Mesendoderm (in vitro differentiated cells): ENCODE data around the gene TMPRSS11D.

Experiments used
- DNase-seq: peaks from one replicate; pipeline ENCODE4 v3.0.0; 2013
- H2AK5ac ChIP-seq: 2 replicates; pipeline ENCODE4 v1.6.1; 2013; ENCODE audit warnings: low read length, inconsistent platforms
- H2BK120ac ChIP-seq: 2 replicates; pipeline ENCODE4 v1.6.1; 2013; ENCODE audit warnings: low read depth, mild to moderate bottlenecking, low read length, moderate library complexity, mixed read lengths
- H2BK15ac ChIP-seq: replicated peaks from 2 replicates; pipeline ENCODE4 v1.6.1; 2013; ENCODE audit warnings: low read depth, mild to moderate bottlenecking, moderate library complexity
- H2BK5ac ChIP-seq: 2 replicates; pipeline ENCODE4 v1.6.1; 2013; ENCODE audit warnings: low read length, inconsistent platforms
- H3K18ac ChIP-seq: 2 replicates; pipeline ENCODE4 v1.6.1; 2013; ENCODE audit warnings: mild to moderate bottlenecking, low read length, mixed read lengths
- H3K23ac ChIP-seq: one replicate; pipeline ENCODE4 v1.6.1; 2013; ENCODE audit warnings: low read length
- H3K27ac ChIP-seq: 2 replicates; pipeline ENCODE4 v1.5.1; 2013; ENCODE audit warnings: low read depth, mild to moderate bottlenecking, inconsistent platforms, low read length, moderate library complexity
- H3K27me3 ChIP-seq: 2 replicates; pipeline ENCODE4 v1.6.1; 2013; ENCODE audit warnings: low read length, control low read depth, mild to moderate bottlenecking, inconsistent platforms; ENCODE audit not compliant: insufficient read depth, poor library complexity
- H3K36me3 ChIP-seq: 2 replicates; pipeline ENCODE4 v1.6.1; 2013; ENCODE audit warnings: low read length, inconsistent platforms; ENCODE audit not compliant: control insufficient read depth, insufficient read depth
- H3K4ac ChIP-seq: one replicate; pipeline ENCODE4 v1.6.1; 2013; ENCODE audit warnings: low read depth, mild to moderate bottlenecking, low read length, moderate library complexity
- H3K4me1 ChIP-seq: 2 replicates; pipeline ENCODE4 v1.6.1; 2013; ENCODE audit warnings: low read depth, low read length, inconsistent platforms; ENCODE audit not compliant: control insufficient read depth
- H3K4me2 ChIP-seq: 2 replicates; pipeline ENCODE4 v1.6.1; 2013; ENCODE audit warnings: low read length
- H3K4me3 ChIP-seq: 2 replicates; pipeline ENCODE4 v1.5.1; 2013; ENCODE audit warnings: mild to moderate bottlenecking, low read length
- H3K56ac ChIP-seq: one replicate; pipeline ENCODE4 v1.6.1; 2013; ENCODE audit warnings: low read length
- H3K79me1 ChIP-seq: 2 replicates; pipeline ENCODE4 v1.6.1; 2013; ENCODE audit warnings: low read length, inconsistent platforms
- H3K79me2 ChIP-seq: 2 replicates; pipeline ENCODE4 v1.6.1; 2013; ENCODE audit warnings: mild to moderate bottlenecking, low read length; ENCODE audit not compliant: control insufficient read depth, insufficient read depth
- H3K9ac ChIP-seq: 2 replicates; pipeline ENCODE4 v1.6.1; 2013; ENCODE audit warnings: low read length, inconsistent platforms
- H4K5ac ChIP-seq: one replicate; pipeline ENCODE4 v1.6.1; 2013; ENCODE audit warnings: low read length
- H4K8ac ChIP-seq: one replicate; pipeline ENCODE4 v1.6.1; 2013; ENCODE audit warnings: low read depth, mild to moderate bottlenecking, control low read depth, low read length, moderate library complexity
- WGBS: extraction: QIAGEN DNeasy Blood & Tissue Kit; methylation state at CpG from one replicate; pipeline ENCODE4 v1.1.7; 2013; ENCODE audit warnings: low lambda C conversion rate, missing lambda C conversion rate; ENCODE audit not compliant: insufficient coverage; ENCODE audit errors: extremely low coverage; 5-methylcytosine and 5-hydroxymethylcytosine counted together

TMPRSS11D gene

GRCh38 chr4:67785528-67785927 is 98.3 kb downstream of the TMPRSS11D start:
- DNase-seq = no peak
- Histone ChIP-seq H3K18ac (no peak overlapping the region), H2AK5ac (no peak overlapping the region), H3K79me2 (no peaks in the 10 kb centered on the region), H3K4me1 (no peaks in the 10 kb centered on the region), H3K79me1 (no peaks in the 10 kb centered on the region), H3K36me3 (no peaks in the 10 kb centered on the region), H2BK15ac (no peak overlapping the region), H3K4ac (no peak overlapping the region), H3K9ac (no peak overlapping the region), H2BK5ac (no peak overlapping the region), H3K27ac (no peak overlapping the region), H4K5ac (no peak overlapping the region), H3K4me2 (no peak overlapping the region), H2BK120ac (no peak overlapping the region), H3K23ac (no peak overlapping the region), H3K4me3 (no peak overlapping the region), H3K56ac (no peak overlapping the region), H3K27me3 (no peaks in the 10 kb centered on the region), H4K8ac (no peak overlapping the region)
- no CpG with 5 or more reads among the region's 2 CpGs for WGBS

- no peak overlapping the region for H4K5ac ChIP-seq
- H3K4me2 ChIP-seq = no peak overlapping the region
- no peak overlapping the region for H3K56ac ChIP-seq
- no peak overlapping the region for H3K9ac ChIP-seq
- H3K23ac ChIP-seq = no peak overlapping the region
- no peaks in the 10 kb centered on the region for H3K79me1 ChIP-seq
- no peak overlapping the region for H2BK15ac ChIP-seq
- no peak overlapping the region for H3K4ac ChIP-seq
- no peak overlapping the region for H4K8ac ChIP-seq
- no peak overlapping the region for H3K18ac ChIP-seq
- H3K4me1 ChIP-seq = no peaks in the 10 kb centered on the region
- H3K4me3 ChIP-seq = no peak overlapping the region
- no peak overlapping the region for H2BK120ac ChIP-seq
- H3K79me2 ChIP-seq = no peaks in the 10 kb centered on the region
- DNase-seq = no peak
- no peak overlapping the region for H2BK5ac ChIP-seq
- H3K27ac ChIP-seq = no peak overlapping the region
- no peaks in the 10 kb centered on the region for H3K36me3 ChIP-seq
- no peaks in the 10 kb centered on the region for H3K27me3 ChIP-seq
- no CpG with 5 or more reads among the region's 2 CpGs for WGBS
- H2AK5ac ChIP-seq = no peak overlapping the region
These were observed 104.2 kb downstream of the TMPRSS11D start for GRCh38 chr4:67779631-67780030.

GRCh38 chr4:67776746-67777145 is 107.1 kb downstream of the TMPRSS11D start:
- Histone ChIP-seq H3K56ac (no peak overlapping the region), H3K36me3 (no peaks in the 10 kb centered on the region), H3K4me1 (no peaks in the 10 kb centered on the region), H2AK5ac (no peak overlapping the region), H3K27me3 (no peaks in the 10 kb centered on the region), H3K9ac (no peak overlapping the region), H3K79me2 (no peaks in the 10 kb centered on the region), H2BK15ac (no peak overlapping the region), H3K4me3 (no peak overlapping the region), H3K27ac (no peak overlapping the region), H2BK5ac (no peak overlapping the region), H4K5ac (no peak overlapping the region), H3K18ac (no peak overlapping the region), H3K4ac (no peak overlapping the region), H3K4me2 (no peak overlapping the region), H4K8ac (no peak overlapping the region), H3K79me1 (no peaks in the 10 kb centered on the region), H3K23ac (no peak overlapping the region), H2BK120ac (no peak overlapping the region)
- peak; percentile 38 for DNase-seq
- WGBS = no CpG with 5 or more reads among the region's 1 CpG
